HG03460 (cell line): ENCODE results near the gene RIMBP3B.
"Not testable (repeated sequence)": the region's sequence is repeated elsewhere in the genome, so short reads cannot be mapped to it uniquely, and the experiment has no call there.

Experiments used
- ATAC-seq: cut with Tn5 transposase; IDR thresholded peaks from one replicate; pipeline ENCODE4 v1.9.1; 2021; ENCODE audit not compliant: unreplicated experiment

Gene RIMBP3B

DNA sequence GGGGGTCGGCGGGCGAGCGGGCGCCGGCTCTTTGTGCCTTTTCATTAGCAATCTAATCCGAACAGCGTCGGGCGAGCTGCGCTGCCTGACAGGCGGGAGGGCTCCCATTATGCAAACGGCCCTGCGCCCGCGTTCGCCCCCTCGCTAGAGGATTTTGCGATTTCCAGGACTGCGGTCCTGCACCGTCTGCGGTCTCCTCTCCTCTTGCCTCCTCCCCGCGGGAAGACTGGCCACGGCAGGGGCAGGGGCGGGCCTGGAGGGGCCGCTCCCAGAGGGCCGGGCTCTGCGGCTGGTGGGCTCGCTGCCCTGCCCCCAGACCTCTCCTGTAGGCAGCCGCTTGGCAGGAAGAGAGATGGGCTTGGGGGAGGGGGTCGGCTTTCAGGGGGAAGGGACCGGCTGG, 34.3 kb downstream of the RIMBP3B start:
- peak; percentile 29 for ATAC-seq

- not testable (repeated sequence) for ATAC-seq
Observed at GRCh38 chr22:21418974-21419638, 35.6 kb downstream of the RIMBP3B start.

GRCh38 chr22:21420180-21420763, 36.7 kb downstream of the RIMBP3B start:
- not testable (repeated sequence) for ATAC-seq

- ATAC-seq: not testable (repeated sequence)
Observed at GRCh38 chr22:21424084-21424709, 40.6 kb downstream of the RIMBP3B start.

GRCh38 chr22:21434378-21435233, 51.1 kb downstream of the RIMBP3B start:
- ATAC-seq: not testable (repeated sequence)

GRCh38 chr22:21435998-21436810, 52.7 kb downstream of the RIMBP3B start:
- not testable (repeated sequence) for ATAC-seq

- not testable (repeated sequence) for ATAC-seq
Observed at GRCh38 chr22:21438013-21438412, 54.5 kb downstream of the RIMBP3B start.
